Trophoblast cell (in vitro differentiated cells and primary cell): ENCODE measurements around the gene EIF4G3.

Source experiments
- DNase-seq, 2 donors: peaks; one replicate each; pipeline ENCODE4 v3.0.0-alpha.2; 2016
- H2AFZ ChIP-seq: 2 replicates; pipeline ENCODE4 v1.6.1; 2013; ENCODE audit warnings: low read length, moderate library complexity, mild to moderate bottlenecking; ENCODE audit not compliant: insufficient read depth, poor library complexity
- H2AK5ac ChIP-seq: 2 replicates; pipeline ENCODE4 v1.6.1; 2013; ENCODE audit warnings: mild to moderate bottlenecking, low read length
- H2BK120ac ChIP-seq: 2 replicates; pipeline ENCODE4 v1.6.1; 2013; ENCODE audit warnings: low read length, mild to moderate bottlenecking, moderate library complexity; ENCODE audit not compliant: insufficient read depth, poor library complexity
- H2BK12ac ChIP-seq: 2 replicates; pipeline ENCODE4 v1.6.1; 2013; ENCODE audit warnings: mild to moderate bottlenecking, low read length, moderate library complexity
- H2BK5ac ChIP-seq: 2 replicates; pipeline ENCODE4 v1.6.1; 2013; ENCODE audit warnings: low read length, low read depth, moderate library complexity, mild to moderate bottlenecking; ENCODE audit not compliant: poor library complexity
- H3K14ac ChIP-seq: 2 replicates; pipeline ENCODE4 v1.6.1; 2013; ENCODE audit warnings: mild to moderate bottlenecking, low read length
- H3K18ac ChIP-seq: 2 replicates; pipeline ENCODE4 v1.6.1; 2013; ENCODE audit warnings: mild to moderate bottlenecking, low read length
- H3K23ac ChIP-seq: 2 replicates; pipeline ENCODE4 v1.6.1; 2013; ENCODE audit warnings: low read length
- H3K27ac ChIP-seq: 2 replicates; pipeline ENCODE4 v1.5.1; 2013; ENCODE audit warnings: low read depth, mild to moderate bottlenecking, inconsistent platforms, low read length, moderate library complexity
- H3K27me3 ChIP-seq: 2 replicates; pipeline ENCODE4 v1.6.1; 2013; ENCODE audit warnings: inconsistent platforms, mild to moderate bottlenecking, low read length, moderate library complexity; ENCODE audit not compliant: insufficient read depth
- H3K36me3 ChIP-seq, 2 experiments: 1 replicate in 1 of 2; 2 replicates in 1 of 2; pipeline ENCODE4 v1.6.1; 2013; ENCODE audit warnings: low read length in 2 of 2, mild to moderate bottlenecking in 2 of 2, moderate library complexity in 1 of 2; ENCODE audit not compliant: insufficient read depth in 2 of 2, control insufficient read depth in 1 of 2
- H3K4ac ChIP-seq: 2 replicates; pipeline ENCODE4 v1.6.1; 2013; ENCODE audit warnings: low read depth, mild to moderate bottlenecking, low read length, moderate library complexity
- H3K4me1 ChIP-seq, 2 experiments: 1 replicate in 1 of 2; 2 replicates in 1 of 2; pipeline ENCODE4 v1.6.1; 2013; ENCODE audit warnings: low read length in 2 of 2, mild to moderate bottlenecking in 2 of 2, moderate library complexity in 1 of 2; ENCODE audit not compliant: insufficient read depth in 2 of 2, control insufficient read depth in 1 of 2
- H3K4me2 ChIP-seq: 2 replicates; pipeline ENCODE4 v1.6.1; 2013; ENCODE audit warnings: inconsistent platforms, mild to moderate bottlenecking, low read length, moderate library complexity
- H3K4me3 ChIP-seq: 2 replicates; pipeline ENCODE4 v1.5.1; 2013; ENCODE audit warnings: mild to moderate bottlenecking, low read depth, low read length, inconsistent platforms
- H3K79me1 ChIP-seq: one replicate; pipeline ENCODE4 v1.6.1; 2013; ENCODE audit warnings: low read length
- H3K79me2 ChIP-seq: 2 replicates; pipeline ENCODE4 v1.6.1; 2013; ENCODE audit warnings: low read length, mild to moderate bottlenecking; ENCODE audit not compliant: control insufficient read depth, insufficient read depth, poor library complexity
- H3K9ac ChIP-seq: 2 replicates; pipeline ENCODE4 v1.6.1; 2013; ENCODE audit warnings: mild to moderate bottlenecking, low read length
- H3K9me3 ChIP-seq: 2 replicates; pipeline ENCODE4 v1.6.1; 2013; ENCODE audit warnings: low read depth, mild to moderate bottlenecking, control low read depth, inconsistent platforms, low read length; ENCODE audit not compliant: insufficient read depth
- H4K12ac ChIP-seq: 2 replicates; pipeline ENCODE4 v1.6.1; 2013; ENCODE audit warnings: low read depth, mild to moderate bottlenecking, low read length, moderate library complexity
- H4K8ac ChIP-seq: 2 replicates; pipeline ENCODE4 v1.6.1; 2013; ENCODE audit warnings: low read depth, mild to moderate bottlenecking, low read length, moderate library complexity
- H4K91ac ChIP-seq: one replicate; pipeline ENCODE4 v1.6.1; 2013; ENCODE audit warnings: low read depth, mild to moderate bottlenecking, low read length, moderate library complexity
- WGBS: extraction: QIAGEN DNeasy Blood & Tissue Kit; methylation state at CpG from one replicate; pipeline ENCODE4 v1.1.7; 2013; ENCODE audit warnings: missing lambda C conversion rate; ENCODE audit not compliant: insufficient read length, insufficient coverage; ENCODE audit errors: extremely low coverage; 5-methylcytosine and 5-hydroxymethylcytosine counted together

The EIF4G3 gene

GRCh38 chr1:20949871-20950590, 226.7 kb downstream of the EIF4G3 start:
- no peak overlapping the region for H3K18ac ChIP-seq
- H3K9me3 ChIP-seq = no peaks in the 10 kb centered on the region
- H3K36me3 ChIP-seq = peaks cover 2% of the 10 kb centered on the region in 2 experiments
- no peak overlapping the region for H2AK5ac ChIP-seq
- H3K4me3 ChIP-seq = no peak overlapping the region
- H4K8ac ChIP-seq = no peak overlapping the region
- no peak overlapping the region for H2BK12ac ChIP-seq
- H3K79me2 ChIP-seq = no peaks in the 10 kb centered on the region
- H3K4me2 ChIP-seq = no peak overlapping the region
- H4K91ac ChIP-seq = no peak overlapping the region
- no CpG with 5 or more reads among the region's 9 CpGs for WGBS
- H3K79me1 ChIP-seq = no peaks in the 10 kb centered on the region
- H2BK5ac ChIP-seq = no peak overlapping the region
- DNase-seq = no peak
- H3K14ac ChIP-seq = no peak overlapping the region
- no peak overlapping the region for H2BK120ac ChIP-seq
- no peak overlapping the region for H3K23ac ChIP-seq
- no peak overlapping the region for H3K27ac ChIP-seq
- H3K27me3 ChIP-seq = no peaks in the 10 kb centered on the region
- H4K12ac ChIP-seq = no peak overlapping the region
- H2AFZ ChIP-seq = no peak overlapping the region
- no peak overlapping the region for H3K9ac ChIP-seq
- H3K4me1 ChIP-seq = no peaks in the 10 kb centered on the region
- no peak overlapping the region for H3K4ac ChIP-seq

DNA sequence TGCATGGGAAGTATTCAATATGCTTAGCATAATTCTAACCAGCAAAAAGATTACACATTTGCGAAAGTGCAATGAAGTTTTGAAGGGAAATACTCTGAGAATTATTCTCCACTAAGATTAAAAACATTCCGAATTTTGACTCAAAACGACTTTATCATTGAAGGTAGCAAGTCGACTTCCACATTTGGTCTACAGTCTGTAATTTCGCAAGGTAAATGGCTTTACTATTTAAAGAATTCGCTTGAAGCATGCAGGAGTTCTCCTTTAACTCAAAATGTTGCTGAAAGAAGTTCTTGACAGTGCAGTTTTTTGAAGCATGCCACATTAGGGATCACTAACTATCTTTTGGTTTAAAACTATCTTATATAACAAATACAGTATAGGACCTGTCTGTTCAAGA, 228.6 kb downstream of the EIF4G3 start:
- no CpG with 5 or more reads among the region's 6 CpGs for WGBS
- Histone ChIP-seq H3K4me3 (no peak overlapping the region), H3K79me1 (no peaks in the 10 kb centered on the region), H4K8ac (no peak overlapping the region), H3K4me2 (no peak overlapping the region), H3K79me2 (peaks cover 1% of the 10 kb centered on the region), H3K23ac (no peak overlapping the region), H3K9me3 (peaks cover 1% of the 10 kb centered on the region), H2BK120ac (no peak overlapping the region), H2BK12ac (no peak overlapping the region), H3K14ac (no peak overlapping the region), H2BK5ac (no peak overlapping the region), H3K9ac (no peak overlapping the region), H4K12ac (no peak overlapping the region), H3K36me3 (peaks cover 4 to 7% of the 10 kb centered on the region in 2 experiments), H2AK5ac (no peak overlapping the region), H3K4me1 (no peaks in the 10 kb centered on the region), H3K27me3 (no peaks in the 10 kb centered on the region), H3K18ac (no peak overlapping the region), H3K4ac (no peak overlapping the region), H4K91ac (no peak overlapping the region), H3K27ac (no peak overlapping the region), H2AFZ (no peak overlapping the region)
- peak; percentile 21 to 86 for DNase-seq

DNA sequence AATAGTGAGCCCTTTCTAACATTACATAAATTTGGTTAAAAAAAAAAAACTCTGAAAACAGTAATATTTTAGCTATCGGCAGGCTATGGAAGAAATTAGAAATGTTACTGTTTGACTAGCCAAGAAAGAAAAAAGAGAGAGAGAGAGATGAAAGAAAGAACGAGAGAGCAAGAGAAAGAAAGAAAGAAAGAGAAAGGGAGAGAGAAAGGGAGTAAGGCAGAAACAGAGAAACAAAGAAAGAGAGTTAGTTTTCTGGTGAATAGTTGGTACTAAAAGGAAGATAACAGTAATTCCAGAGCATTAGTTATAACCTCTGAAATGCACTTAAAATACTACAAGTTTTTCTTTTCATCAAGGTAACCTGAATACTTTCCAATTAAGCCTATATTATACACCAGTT, 229.3 kb downstream of the EIF4G3 start:
- H2BK12ac ChIP-seq = no peak overlapping the region
- H2BK120ac ChIP-seq = no peak overlapping the region
- H2AFZ ChIP-seq = no peak overlapping the region
- no peak overlapping the region for H3K14ac ChIP-seq
- H4K8ac ChIP-seq = no peak overlapping the region
- H3K27me3 ChIP-seq = no peaks in the 10 kb centered on the region
- H3K9me3 ChIP-seq = peaks cover 1% of the 10 kb centered on the region
- no CpG with 5 or more reads among the region's 2 CpGs for WGBS
- H3K4me3 ChIP-seq = no peak overlapping the region
- no peak overlapping the region for H3K27ac ChIP-seq
- H4K12ac ChIP-seq = no peak overlapping the region
- DNase-seq = no peak
- H3K4ac ChIP-seq = no peak overlapping the region
- no peak overlapping the region for H3K18ac ChIP-seq
- peaks cover 4 to 7% of the 10 kb centered on the region in 2 experiments for H3K36me3 ChIP-seq
- H2AK5ac ChIP-seq = no peak overlapping the region
- H3K4me2 ChIP-seq = no peak overlapping the region
- no peak overlapping the region for H3K9ac ChIP-seq
- no peak overlapping the region for H2BK5ac ChIP-seq
- H3K4me1 ChIP-seq = no peaks in the 10 kb centered on the region
- no peaks in the 10 kb centered on the region for H3K79me1 ChIP-seq
- H4K91ac ChIP-seq = no peak overlapping the region
- H3K79me2 ChIP-seq = peaks cover 1% of the 10 kb centered on the region
- H3K23ac ChIP-seq = no peak overlapping the region

DNA sequence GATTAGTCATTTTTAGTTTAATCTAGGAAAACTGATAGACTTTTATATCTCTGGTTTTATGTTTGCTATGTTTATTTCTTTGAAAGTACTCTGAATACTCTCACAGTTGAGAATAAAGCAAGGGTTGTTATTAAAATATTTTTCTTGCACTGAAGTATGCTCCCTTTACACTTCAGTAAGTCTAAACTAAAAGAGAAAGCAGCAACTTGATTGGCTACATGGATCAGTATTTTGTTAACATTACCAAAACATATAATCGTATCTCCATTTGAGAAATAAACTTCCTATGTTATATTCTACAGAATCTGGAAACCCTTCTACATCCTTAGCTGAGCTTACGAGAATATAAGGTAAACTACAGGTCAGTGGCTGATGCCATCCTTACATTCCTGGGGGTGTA, 240.1 kb downstream of the EIF4G3 start:
- H2BK12ac ChIP-seq = no peak overlapping the region
- H4K12ac ChIP-seq = no peak overlapping the region
- no peak overlapping the region for H4K91ac ChIP-seq
- no peak overlapping the region for H2AFZ ChIP-seq
- no peak overlapping the region for H3K4ac ChIP-seq
- H2BK120ac ChIP-seq = no peak overlapping the region
- H3K27ac ChIP-seq = no peak overlapping the region
- no peak overlapping the region for H3K4me3 ChIP-seq
- H3K36me3 ChIP-seq = peaks cover 2 to 4% of the 10 kb centered on the region in 2 experiments
- H2BK5ac ChIP-seq = no peak overlapping the region
- no peaks in the 10 kb centered on the region for H3K27me3 ChIP-seq
- no peak overlapping the region for H3K18ac ChIP-seq
- H3K79me2 ChIP-seq = no peaks in the 10 kb centered on the region
- no peak overlapping the region for H2AK5ac ChIP-seq
- no peaks in the 10 kb centered on the region for H3K9me3 ChIP-seq
- H3K14ac ChIP-seq = no peak overlapping the region
- H3K4me2 ChIP-seq = no peak overlapping the region
- H4K8ac ChIP-seq = no peak overlapping the region
- no peaks in the 10 kb centered on the region for H3K79me1 ChIP-seq
- H3K4me1 ChIP-seq = no peaks in the 10 kb centered on the region
- no peak overlapping the region for H3K23ac ChIP-seq
- WGBS = no CpG with 5 or more reads among the region's 2 CpGs
- DNase-seq = no peak
- H3K9ac ChIP-seq = no peak overlapping the region
